K562 (cell line): ENCODE data around the gene ANKLE1. TPM values are rescaled to one million over a fixed set of nuclear protein-coding genes. Genes with fewer than 3 reads are reported as not detected.

Experiments
- AFF4 ChIP-seq: sonication (generic); formaldehyde crosslinking; IDR thresholded peaks from 2 replicates; pipeline ENCODE4 v1.8.0; 2023; ENCODE audit warnings: mild to moderate bottlenecking, missing genetic modification reagents
- CBFA2T3 ChIP-seq: fragments of 450-650 bp; IDR thresholded peaks from 2 replicates; pipeline ENCODE4 v1.6.1; 2017
- CTCFL ChIP-seq: IDR thresholded peaks from 2 replicates; pipeline ENCODE4 v1.6.1; 2011; ENCODE audit warnings: borderline replicate concordance, low read depth, mild to moderate bottlenecking, moderate library complexity, low read length; ENCODE audit not compliant: insufficient read depth, poor library complexity, severe bottlenecking
- CXXC5 ChIP-seq: fragments of 250-450 bp; sonication (Bioruptor Pico); IDR thresholded peaks from 2 replicates; pipeline ENCODE4 v1.8.0; 2022; ENCODE audit warnings: inconsistent platforms, mild to moderate bottlenecking, moderate library complexity
- FOSL1 ChIP-seq: fragments of 200-800 bp; sonication (Bioruptor generic); conservative IDR thresholded peaks from 2 replicates; pipeline ENCODE4 v1.6.1; 2016; ENCODE audit warnings: missing genetic modification characterization, missing compliant biosample characterization
- GABPA ChIP-seq: fragments of 200-800 bp; sonication (Bioruptor generic); conservative IDR thresholded peaks from 2 replicates; pipeline ENCODE4 v1.6.1; 2016; ENCODE audit warnings: low read depth, missing genetic modification characterization, missing compliant biosample characterization
- HMGN3 ChIP-seq: IDR thresholded peaks from 2 replicates; pipeline ENCODE4 v1.6.1; 2011; ENCODE audit warnings: borderline replicate concordance, low read depth, mild to moderate bottlenecking, mixed read lengths, low read length; ENCODE audit not compliant: insufficient read length; ENCODE audit errors: extremely low read depth
- JUN ChIP-seq, 2 experiments: sonication (generic) in 1 of 2; formaldehyde crosslinking in 1 of 2; IDR thresholded peaks; 2 replicates each; pipeline versions ENCODE4 v1.6.1 to v1.8.0; 2012 to 2022; ENCODE audit warnings: borderline replicate concordance in 2 of 2, mild to moderate bottlenecking in 2 of 2, improper control_type of control experiment in 1 of 2, low read depth in 1 of 2, low read length in 1 of 2, missing genetic modification reagents in 1 of 2
- MBD2 ChIP-seq: sonication (generic); IDR thresholded peaks from 2 replicates; pipeline ENCODE4 v1.6.1; 2016; ENCODE audit warnings: low read depth, borderline replicate concordance
- MIER1 ChIP-seq: fragments of 450-650 bp; IDR thresholded peaks from 2 replicates; pipeline ENCODE4 v1.6.1; 2016; ENCODE audit warnings: antibody characterized with exemption, mild to moderate bottlenecking, low read depth
- MYNN ChIP-seq, 2 experiments: sonication (generic); formaldehyde crosslinking in 1 of 2; IDR thresholded peaks; 2 replicates each; pipeline versions ENCODE4 v1.5.0 to v1.6.1; 2016 to 2020; ENCODE audit warnings: antibody characterized with exemption in 1 of 2, missing genetic modification reagents in 1 of 2
- NFRKB ChIP-seq: fragments of 450-650 bp; IDR thresholded peaks from 2 replicates; pipeline ENCODE4 v1.6.1; 2016; ENCODE audit warnings: low read depth
- PURB ChIP-seq: sonication (generic); formaldehyde crosslinking; IDR thresholded peaks from 2 replicates; pipeline ENCODE4 v1.9.0; 2021; ENCODE audit warnings: low read depth, mild to moderate bottlenecking, missing genetic modification reagents
- TBP ChIP-seq: optimal IDR thresholded peaks from 2 replicates; pipeline ENCODE3; 2011; ENCODE audit warnings: low read depth, low read length, improper control_type of control experiment
- TEAD2 ChIP-seq: fragments of 450-650 bp; IDR thresholded peaks from 2 replicates; pipeline ENCODE4 v1.6.1; 2016; ENCODE audit warnings: missing genetic modification characterization, control low read depth, missing compliant biosample characterization
- ZBTB9 ChIP-seq: fragments of 450-650 bp; formaldehyde crosslinking; IDR thresholded peaks from 2 replicates; pipeline ENCODE4 v1.4.0; 2020; ENCODE audit warnings: mild to moderate bottlenecking, moderate library complexity
- ZC3H4 ChIP-seq: sonication (generic); formaldehyde crosslinking; IDR thresholded peaks from 2 replicates; pipeline ENCODE4 v1.9.0; 2021; ENCODE audit warnings: missing genetic modification reagents, borderline replicate concordance
- ZNF232 ChIP-seq: sonication (generic); formaldehyde crosslinking; IDR thresholded peaks from 2 replicates; pipeline ENCODE4 v1.8.0; 2022; ENCODE audit warnings: mild to moderate bottlenecking, missing genetic modification reagents
- ZNF589 ChIP-seq: fragments of 200-800 bp; sonication (Bioruptor generic); IDR thresholded peaks from 2 replicates; pipeline ENCODE4 v1.6.1; 2016; ENCODE audit warnings: low read depth, missing genetic modification characterization, missing compliant biosample characterization
- polyA plus RNA-seq, 8 experiments: library from polyadenylated mRNA; depleted of rRNA in 4 of 8; stranded (reverse) in 5 of 8; unstranded in 3 of 8; fragments of >200 nt; fragmentation: Nextera tagmentation in 2 of 8; fragmentation: Illumina TruSeq in 1 of 8; extraction: Ambion mirVana in 2 of 8; extraction: Trizol in 1 of 8; gene quantifications; 2 replicates each; pipeline versions ENCODE4 v1.2.1 to v1.2.3, GENCODE V29; 2011 to 2014; ENCODE audit warnings: inconsistent platforms in 1 of 8, missing spikeins in 1 of 8
- total RNA-seq, 7 experiments: library from RNA; depleted of rRNA in 6 of 7; stranded (reverse); fragments of >200 nt in 6 of 7; fragmentation: Illumina TruSeq in 2 of 7; extraction: Trizol in 2 of 7; gene quantifications; 2 replicates each; pipeline versions ENCODE4 v1.2.1 to v1.2.3, GENCODE V29; 2011 to 2021; ENCODE audit warnings: low replicate concordance in 1 of 7

Gene ANKLE1
- total and polyA plus RNA-seq, 9 of the 15 experiments (the other 6 are each of a cell fraction or from before 2014, with no cell fraction given), result 0.63 to 9.2 (median 2.9) TPM

- no peak; the same call in 1 of the 2 replicates for TF ChIP-seq FOSL1 (tag)
- peak; percentile 77 for TF ChIP-seq CBFA2T3
- peak; percentile 81 for TF ChIP-seq CTCFL
- no peak for TF ChIP-seq ZNF232 (CRISPR knock-in tag)
- TF ChIP-seq TEAD2 (tag), result no peak
- TF ChIP-seq GABPA (tag), result 0 out of 2 replicates have a peak, but pooled peaks have one; percentile 46
- TF ChIP-seq TBP, result peak; percentile 78
- no peak for TF ChIP-seq PURB (CRISPR knock-in tag)
- 0 out of 2 replicates have a peak, but pooled peaks have one; percentile 11 for TF ChIP-seq ZNF589
- peak; percentile 29; the same call in 1 of the 2 replicates for TF ChIP-seq JUN (IDR thresholded peaks at IDR 0.05; ENCODE audit: borderline replicate concordance, low read depth, low read length)
- no peak for TF ChIP-seq JUN (CRISPR knock-in tag; IDR thresholded peaks at IDR 0.05; ENCODE audit: borderline replicate concordance)
- TF ChIP-seq MIER1, result no peak
- TF ChIP-seq MYNN (IDR thresholded peaks at IDR 0.05), result peak; percentile 94
- TF ChIP-seq MYNN (CRISPR knock-in tag; IDR thresholded peaks at IDR 0.05), result no peak
- peak; percentile 55; the same call in 1 of the 2 replicates for TF ChIP-seq ZBTB9 (CRISPR knock-in tag)
- TF ChIP-seq HMGN3, result peak; percentile 71
- peak; percentile 60 for TF ChIP-seq CXXC5 (CRISPR knock-in tag)
- TF ChIP-seq NFRKB, result peak; percentile 46; the same call in 1 of the 2 replicates
- peak; percentile 47; the same call in 1 of the 2 replicates for TF ChIP-seq AFF4 (CRISPR knock-in tag)
- TF ChIP-seq ZC3H4 (CRISPR knock-in tag), result no peak
- TF ChIP-seq MBD2, result peak; percentile 67
Observed at GRCh38 chr19:17305517-17306284, 24.0 kb downstream of the ANKLE1 start, which contains the start of gene MRPL34 (continued).
